Midbrain (tissue), 1 donor: ENCODE results near the gene OR1F1.

Source experiments
- DNase-seq: peaks from one replicate; lab custom pipeline; 2025; lab: John Stamatoyannopoulos, UW

The OR1F1 gene

DNA sequence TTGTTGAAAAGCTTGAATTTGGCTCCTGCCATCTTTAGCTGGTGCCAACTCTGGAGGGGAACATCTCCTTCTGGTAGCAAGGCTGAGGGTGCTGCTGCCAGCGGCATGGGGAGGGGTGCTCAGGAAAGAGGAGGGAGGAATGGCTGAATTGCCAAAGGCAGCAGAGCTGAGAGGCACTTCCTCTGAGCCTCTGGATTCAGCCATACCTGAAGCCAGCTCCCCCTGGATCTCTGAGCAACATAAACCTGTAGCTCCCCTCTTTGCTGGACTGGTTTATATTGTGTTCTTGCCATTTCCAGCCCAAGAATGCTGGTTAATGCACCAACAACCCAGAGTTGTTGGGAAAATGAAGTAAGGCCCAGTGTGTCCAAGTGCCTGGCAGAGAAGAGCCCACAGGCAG lies 61.0 kb downstream of the OR1F1 start:
- DNase-seq = no peak

DNA sequence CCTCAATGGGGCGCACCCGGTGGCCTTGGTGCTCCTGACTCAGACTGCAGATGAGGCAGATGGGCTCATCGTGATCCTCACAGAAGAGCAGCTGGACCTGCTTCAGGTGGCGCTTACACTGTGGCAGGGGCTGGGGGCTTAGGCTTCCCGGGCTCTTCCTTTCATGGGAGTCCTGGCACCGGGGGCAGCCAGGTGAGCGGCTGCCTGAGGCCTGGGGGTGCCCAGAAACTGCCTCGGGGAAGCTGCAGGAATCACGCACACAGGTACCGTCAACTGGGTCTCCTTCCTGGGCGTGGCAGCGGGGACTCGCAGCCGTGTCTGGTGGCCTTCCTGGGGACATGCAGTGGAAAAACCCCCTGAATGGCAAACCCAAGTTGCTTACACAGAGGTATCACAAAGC lies 61.4 kb downstream of the OR1F1 start:
- DNase-seq = no peak

DNA sequence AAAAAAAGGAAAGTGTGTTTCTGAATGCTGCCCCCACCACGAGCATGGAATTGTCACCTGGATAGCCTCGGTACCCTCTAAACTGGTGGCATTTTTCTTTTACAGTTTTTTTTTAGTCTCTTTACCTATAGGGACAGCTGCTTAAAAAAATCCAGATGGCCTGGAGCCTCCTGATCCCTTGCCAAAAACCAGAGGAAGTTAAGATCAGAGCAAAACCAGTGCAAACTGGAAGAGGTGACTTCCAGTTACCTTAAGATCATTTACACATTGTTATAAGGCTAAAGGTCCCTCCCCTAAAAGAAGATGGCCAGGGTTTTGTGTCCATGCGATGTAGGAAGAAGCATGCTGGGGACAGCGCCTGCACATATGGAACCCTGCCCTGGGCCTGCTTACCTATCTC lies 65.0 kb downstream of the OR1F1 start:
- DNase-seq = no peak

DNA sequence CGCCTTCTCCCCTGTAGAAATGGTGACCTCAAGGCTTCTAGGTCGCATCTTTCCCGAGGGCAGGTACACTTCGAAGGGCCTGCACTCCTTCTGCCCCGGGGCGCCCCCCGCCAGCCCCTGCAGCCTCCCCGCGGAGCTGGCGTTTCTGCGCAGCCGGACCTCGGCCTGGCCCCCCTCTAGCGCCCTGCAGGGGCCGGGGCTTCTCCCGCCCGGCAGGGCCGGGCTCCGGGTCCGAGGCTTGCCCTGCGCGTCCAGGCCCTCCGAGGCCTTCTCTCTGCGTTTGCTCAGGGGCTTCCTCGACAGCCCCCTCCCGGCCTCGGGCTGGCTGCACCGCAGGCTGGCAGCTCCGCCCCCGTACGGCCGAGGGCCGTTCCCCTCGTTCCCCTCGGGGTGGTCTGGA lies 66.3 kb downstream of the OR1F1 start:
- DNase-seq = no peak
